H9 (cell line): ENCODE data around the gene NCKAP5. TPM values are rescaled to one million over a fixed set of nuclear protein-coding genes. Genes with fewer than 3 reads are reported as not detected.

Experiments
- DNase-seq: peaks from one replicate; pipeline ENCODE4 v3.0.0-alpha.2; 2017
- H2AFZ ChIP-seq: one replicate; pipeline ENCODE4 v1.6.1; 2013; ENCODE audit warnings: mild to moderate bottlenecking, low read length, control low read depth, moderate library complexity
- H2AK5ac ChIP-seq: 2 replicates; pipeline ENCODE4 v1.6.1; 2013; ENCODE audit warnings: low read length, control low read depth, mixed read lengths; ENCODE audit not compliant: insufficient read length
- H2BK120ac ChIP-seq: one replicate; pipeline ENCODE4 v1.6.1; 2013; ENCODE audit warnings: low read depth, mild to moderate bottlenecking, low read length, control low read depth, inconsistent platforms; ENCODE audit not compliant: poor library complexity, severe bottlenecking
- H2BK12ac ChIP-seq: 2 replicates; pipeline ENCODE4 v1.6.1; 2013; ENCODE audit warnings: low read length, control low read depth, mixed read lengths, low read depth; ENCODE audit not compliant: insufficient read length
- H2BK15ac ChIP-seq: 2 replicates; pipeline ENCODE4 v1.6.1; 2013; ENCODE audit warnings: low read depth, low read length, control low read depth
- H2BK20ac ChIP-seq: one replicate; pipeline ENCODE4 v1.6.1; 2013; ENCODE audit warnings: low read depth, mild to moderate bottlenecking, low read length, control low read depth, inconsistent platforms; ENCODE audit not compliant: poor library complexity, severe bottlenecking
- H2BK5ac ChIP-seq: 2 replicates; pipeline ENCODE4 v1.6.1; 2013; ENCODE audit warnings: low read length, control low read depth, mixed read lengths; ENCODE audit not compliant: insufficient read length
- H3K14ac ChIP-seq: 2 replicates; pipeline ENCODE4 v1.6.1; 2013; ENCODE audit warnings: low read length, control low read depth; ENCODE audit not compliant: insufficient read depth
- H3K18ac ChIP-seq: 2 replicates; pipeline ENCODE4 v1.6.1; 2013; ENCODE audit warnings: low read depth, mild to moderate bottlenecking, mixed read lengths, low read length, control low read depth; ENCODE audit not compliant: insufficient read length
- H3K23ac ChIP-seq: 2 replicates; pipeline ENCODE4 v1.6.1; 2013; ENCODE audit warnings: low read length, control low read depth, mixed read lengths, low read depth; ENCODE audit not compliant: insufficient read length
- H3K23me2 ChIP-seq: 2 replicates; pipeline ENCODE4 v1.6.1; 2013; ENCODE audit warnings: low read depth, mild to moderate bottlenecking, mixed read lengths, low read length, control low read depth; ENCODE audit not compliant: insufficient read length, poor library complexity, severe bottlenecking
- H3K27ac ChIP-seq: 2 replicates; pipeline ENCODE4 v1.5.1; 2013; ENCODE audit warnings: low read length, control low read depth, mixed read lengths, low read depth; ENCODE audit not compliant: insufficient read length
- H3K27me3 ChIP-seq: 2 replicates; pipeline ENCODE4 v1.6.1; 2013; ENCODE audit warnings: low read length, control low read depth, inconsistent platforms; ENCODE audit not compliant: insufficient read depth
- H3K4ac ChIP-seq: 2 replicates; pipeline ENCODE4 v1.6.1; 2013; ENCODE audit warnings: low read depth, mild to moderate bottlenecking, control low read depth, inconsistent platforms, low read length, moderate library complexity
- H3K4me1 ChIP-seq: 2 replicates; pipeline ENCODE4 v1.6.1; 2013; ENCODE audit warnings: low read length, control low read depth, inconsistent platforms; ENCODE audit not compliant: insufficient read depth
- H3K4me2 ChIP-seq: 2 replicates; pipeline ENCODE4 v1.6.1; 2013; ENCODE audit warnings: low read length, control low read depth, mixed read lengths; ENCODE audit not compliant: insufficient read length, insufficient read depth
- H3K56ac ChIP-seq: 2 replicates; pipeline ENCODE4 v1.6.1; 2013; ENCODE audit warnings: low read depth, mild to moderate bottlenecking, mixed read lengths, low read length, control low read depth; ENCODE audit not compliant: insufficient read length
- H3K79me1 ChIP-seq: 2 replicates; pipeline ENCODE4 v1.6.1; 2013; ENCODE audit warnings: low read depth, mild to moderate bottlenecking, moderate library complexity, low read length, control low read depth, inconsistent platforms; ENCODE audit not compliant: insufficient read depth, poor library complexity, severe bottlenecking
- H3K79me2 ChIP-seq: 2 replicates; pipeline ENCODE4 v1.6.1; 2013; ENCODE audit warnings: low read length, control low read depth, inconsistent platforms; ENCODE audit not compliant: insufficient read depth
- H3K9ac ChIP-seq: 2 replicates; pipeline ENCODE4 v1.6.1; 2013; ENCODE audit warnings: low read length, control low read depth, mixed read lengths; ENCODE audit not compliant: insufficient read length; ENCODE audit errors: extremely low read depth
- H3K9me3 ChIP-seq: one replicate; pipeline ENCODE4 v1.6.1; 2013; ENCODE audit warnings: low read depth, low read length, inconsistent platforms; ENCODE audit not compliant: control insufficient read depth
- H3T11ph ChIP-seq: one replicate; pipeline ENCODE4 v1.6.1; 2013; ENCODE audit warnings: mild to moderate bottlenecking, low read length, control low read depth, inconsistent platforms
- H4K20me1 ChIP-seq: one replicate; pipeline ENCODE4 v1.6.1; 2013; ENCODE audit not compliant: control insufficient read depth, insufficient read length, insufficient read depth
- H4K5ac ChIP-seq: 2 replicates; pipeline ENCODE4 v1.6.1; 2013; ENCODE audit warnings: low read depth, mild to moderate bottlenecking, mixed read lengths, low read length, control low read depth; ENCODE audit not compliant: insufficient read length
- H4K8ac ChIP-seq: replicated peaks from 2 replicates; pipeline ENCODE4 v1.6.1; 2013; ENCODE audit warnings: low read length, control low read depth, mixed read lengths, low read depth; ENCODE audit not compliant: insufficient read length
- H4K91ac ChIP-seq: 2 replicates; pipeline ENCODE4 v1.6.1; 2013; ENCODE audit warnings: low read depth, mild to moderate bottlenecking, moderate library complexity, mixed read lengths, low read length, control low read depth; ENCODE audit not compliant: insufficient read length
- H3K27ac Mint-ChIP-seq, 3 experiments: 2 replicates in 2 of 3; 3 replicates in 1 of 3; pipeline ENCODE4 v1.8.0; 2020 to 2021; ENCODE audit warnings: mixed read lengths in 3 of 3, mild to moderate bottlenecking in 1 of 3, moderate library complexity in 1 of 3
- H3K27me3 Mint-ChIP-seq: 2 replicates; pipeline ENCODE4 v1.8.0; 2021; ENCODE audit warnings: low read depth, mild to moderate bottlenecking, moderate library complexity, mixed read lengths
- H3K36me3 Mint-ChIP-seq, 3 experiments: 2 replicates in 2 of 3; 3 replicates in 1 of 3; pipeline ENCODE4 v1.8.0; 2020 to 2021; ENCODE audit warnings: low read depth in 3 of 3, mixed read lengths in 3 of 3; ENCODE audit not compliant: insufficient read depth in 1 of 3
- H3K4me1 Mint-ChIP-seq, 2 experiments: 2 replicates each; pipeline ENCODE4 v1.8.0; 2020; ENCODE audit warnings: mixed read lengths in 2 of 2
- H3K4me3 Mint-ChIP-seq, 2 experiments: 2 replicates in 1 of 2; 3 replicates in 1 of 2; pipeline ENCODE4 v1.8.0; 2020 to 2021; ENCODE audit warnings: mild to moderate bottlenecking in 2 of 2, mixed read lengths in 2 of 2, moderate library complexity in 1 of 2
- H3K9me3 Mint-ChIP-seq, 2 experiments: 2 replicates in 1 of 2; 3 replicates in 1 of 2; pipeline ENCODE4 v1.8.0; 2020; ENCODE audit warnings: mild to moderate bottlenecking in 2 of 2, mixed read lengths in 2 of 2, moderate library complexity in 1 of 2
- WGBS: extraction: QIAGEN DNeasy Blood & Tissue Kit; methylation state at CpG from one replicate; pipeline ENCODE4 v1.1.7; 2013; ENCODE audit warnings: missing lambda C conversion rate, low lambda C conversion rate, mixed read lengths; ENCODE audit not compliant: insufficient read length; ENCODE audit errors: extremely low coverage; 5-methylcytosine and 5-hydroxymethylcytosine counted together
- total RNA-seq: library from RNA; stranded (reverse); gene quantifications from 2 replicates; pipeline ENCODE4 v1.2.1, GENCODE V29; 2021
- TF ChIP-seq, protein P1 (sequence below): fragments of 200-600 bp; sonication (generic); conservative IDR thresholded peaks from 3 replicates; pipeline ENCODE4 v1.8.0; 2021; ENCODE audit warnings: antibody characterized with exemption, mild to moderate bottlenecking

NCKAP5 gene
- total RNA-seq, 1 experiment from 2014 or later: 0.26 TPM

DNA sequence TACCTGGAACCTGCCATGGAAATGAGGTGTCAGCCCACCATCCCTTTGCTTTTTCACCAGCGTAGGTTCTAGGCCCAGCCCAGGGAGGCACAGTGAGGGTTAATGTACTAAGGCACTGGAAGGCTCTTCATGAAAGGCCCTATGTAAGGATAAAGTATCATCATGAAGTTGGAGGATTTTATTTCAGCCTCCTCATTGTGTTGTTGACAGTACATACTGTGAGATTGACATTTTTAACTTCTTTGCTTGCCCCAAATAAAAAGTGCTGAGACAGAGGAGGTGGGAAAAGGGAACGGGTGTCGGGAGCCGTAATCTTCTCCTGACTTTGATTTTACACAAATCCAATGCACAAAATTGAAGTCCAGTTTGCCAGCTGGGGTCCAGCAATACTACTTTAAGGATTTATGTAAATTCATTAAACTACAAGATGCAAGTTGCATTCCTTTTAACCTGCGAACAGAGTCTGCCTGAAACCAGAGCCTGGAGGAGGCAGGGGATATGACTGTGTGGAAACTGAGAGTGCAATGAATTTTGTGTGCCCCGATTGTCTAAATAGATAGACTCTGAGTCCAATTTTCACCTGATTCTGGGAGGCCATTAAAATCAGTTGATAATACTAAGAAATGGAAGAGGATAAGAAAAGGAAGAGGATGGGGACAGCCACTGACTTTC, 5.4 kb upstream of the NCKAP5 start:
- Histone ChIP-seq H4K91ac (no peak overlapping the region), H3K79me1 (no peaks in the 10 kb centered on the region), H2AFZ (no peak overlapping the region), H4K20me1 (no peaks in the 10 kb centered on the region), H2BK12ac (no peak overlapping the region), H3K4ac (no peak overlapping the region), H3K23ac (no peak overlapping the region), H3K9ac (no peak overlapping the region), H3K14ac (no peak overlapping the region), H4K8ac (no peak overlapping the region), H3K27me3 (no peaks in the 10 kb centered on the region), H3T11ph (no peak overlapping the region), H3K18ac (no peak overlapping the region), H2BK5ac (no peak overlapping the region), H4K5ac (no peak overlapping the region), H3K79me2 (no peaks in the 10 kb centered on the region), H3K56ac (no peak overlapping the region), H2BK120ac (no peak overlapping the region), H3K23me2 (no peaks in the 10 kb centered on the region), H3K4me2 (no peak overlapping the region), H3K27ac (no peak overlapping the region), H3K4me1 (peaks cover 11% of the 10 kb centered on the region; the same call in 1 of the 2 replicates), H3K9me3 (no peaks in the 10 kb centered on the region), H2BK20ac (no peak overlapping the region), H2AK5ac (no peak overlapping the region), H2BK15ac (no peak overlapping the region)
- Mint-ChIP-seq H3K36me3 (no peaks in the 10 kb centered on the region), H3K9me3 (no peaks in the 10 kb centered on the region), H3K27me3 (peaks cover 2% of the 10 kb centered on the region; the same call in 1 of the 2 replicates), H3K4me3 (no peak overlapping the region), H3K27ac (no peak overlapping the region), H3K4me1 (peaks cover 54 to 56% of the 10 kb centered on the region in 2 experiments)
- TF ChIP-seq, protein P1, sequence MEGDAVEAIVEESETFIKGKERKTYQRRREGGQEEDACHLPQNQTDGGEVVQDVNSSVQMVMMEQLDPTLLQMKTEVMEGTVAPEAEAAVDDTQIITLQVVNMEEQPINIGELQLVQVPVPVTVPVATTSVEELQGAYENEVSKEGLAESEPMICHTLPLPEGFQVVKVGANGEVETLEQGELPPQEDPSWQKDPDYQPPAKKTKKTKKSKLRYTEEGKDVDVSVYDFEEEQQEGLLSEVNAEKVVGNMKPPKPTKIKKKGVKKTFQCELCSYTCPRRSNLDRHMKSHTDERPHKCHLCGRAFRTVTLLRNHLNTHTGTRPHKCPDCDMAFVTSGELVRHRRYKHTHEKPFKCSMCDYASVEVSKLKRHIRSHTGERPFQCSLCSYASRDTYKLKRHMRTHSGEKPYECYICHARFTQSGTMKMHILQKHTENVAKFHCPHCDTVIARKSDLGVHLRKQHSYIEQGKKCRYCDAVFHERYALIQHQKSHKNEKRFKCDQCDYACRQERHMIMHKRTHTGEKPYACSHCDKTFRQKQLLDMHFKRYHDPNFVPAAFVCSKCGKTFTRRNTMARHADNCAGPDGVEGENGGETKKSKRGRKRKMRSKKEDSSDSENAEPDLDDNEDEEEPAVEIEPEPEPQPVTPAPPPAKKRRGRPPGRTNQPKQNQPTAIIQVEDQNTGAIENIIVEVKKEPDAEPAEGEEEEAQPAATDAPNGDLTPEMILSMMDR: no peak
- DNase-seq: no peak
- WGBS: no CpG with 5 or more reads among the region's 6 CpGs
